ENCODE measurements around the gene EVX1. TPM values are rescaled to one million over a fixed set of nuclear protein-coding genes. Genes with fewer than 3 reads are reported as not detected.
A peak's percentile ranks its signal among the peaks of the same experiment; 100 is the strongest.

EVX1 gene
- 0.07 TPM for polyA plus RNA-seq (ENCODE audit: insufficient read length)
- long read RNA-seq, donor 1, result 0 reads
- long read RNA-seq, donor 2, result 0 reads
- long read RNA-seq, donor 3, result 0 reads
- long read RNA-seq, donor 4, result 0 reads
- long read RNA-seq, donor 5, result 0 reads
- long read RNA-seq, donor 6, result 0 reads
- long read RNA-seq, donor 7, result 0 reads
- long read RNA-seq, donor 8, result 0 reads

- DNase-seq, result no peak
These were observed at the start of gene EVX1 for GRCh38 chr7:27242555-27243339. EVX1 (plus strand) TSS chr7:27242802; CDS start chr7:27243031, 229 bp downstream.

- no peak for DNase-seq
These were observed 49.1 kb upstream of the EVX1 start for GRCh38 chr7:27193335-27194001.

DNA sequence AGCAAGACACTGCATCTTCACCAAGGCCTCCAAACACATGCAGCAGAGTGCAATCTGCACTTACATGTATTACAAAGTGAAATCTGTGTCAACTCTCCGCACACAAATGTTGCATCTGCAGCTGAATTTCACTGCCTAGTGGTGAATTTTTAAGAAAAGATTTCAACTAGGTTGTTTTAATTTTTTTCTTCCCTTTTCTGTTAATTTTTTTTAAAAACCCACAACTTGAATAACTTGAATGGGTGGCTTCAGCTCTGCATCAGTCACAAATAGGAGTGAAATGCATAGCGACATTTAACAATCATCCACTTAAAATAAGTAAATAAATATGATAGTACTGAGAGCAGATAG is 48.6 kb upstream of the EVX1 start:
- DNase-seq, result no peak

GRCh38 chr7:27194686-27195379 is 47.8 kb upstream of the EVX1 start:
- DNase-seq, result peak; percentile 12

DNA sequence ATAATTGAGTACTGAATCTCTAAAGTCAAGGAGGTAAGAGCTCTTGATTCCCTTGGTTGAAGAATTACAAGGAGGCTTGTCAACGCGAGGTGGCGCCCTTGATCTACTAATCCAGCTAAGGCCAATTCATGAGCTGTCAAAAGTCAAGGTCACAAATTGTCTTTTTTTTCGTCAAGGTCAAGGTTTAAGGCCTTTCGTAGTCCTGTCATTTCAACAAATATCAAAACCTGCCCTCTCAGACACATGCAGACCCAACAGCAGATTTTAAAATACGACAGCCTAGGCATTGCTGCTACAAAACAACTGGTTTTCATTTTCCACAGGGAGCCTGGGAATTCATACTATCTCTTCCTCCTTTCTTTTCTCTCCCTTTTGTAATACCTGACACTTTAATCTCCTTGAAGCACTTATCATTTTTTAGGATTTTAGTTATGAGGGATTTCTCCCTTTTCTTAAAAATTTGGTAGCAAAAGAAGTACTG is 46.3 kb upstream of the EVX1 start:
- DNase-seq, result peak; percentile 85

GRCh38 chr7:27197137-27198042 is 45.2 kb upstream of the EVX1 start:
- DNase-seq, result peak; percentile 33

GRCh38 chr7:27198138-27198841 is 44.3 kb upstream of the EVX1 start:
- DNase-seq, result peak; percentile 18

GRCh38 chr7:27198871-27199801 is 43.5 kb upstream of the EVX1 start:
- peak; percentile 28 for DNase-seq

- peak; percentile 30 for DNase-seq
These were observed 42.5 kb upstream of the EVX1 start, which contains the start of gene HOXA13 for GRCh38 chr7:27199849-27200760. HOXA13 (minus strand) TSS chr7:27200091; CDS start chr7:27200077, 14 bp downstream.

DNA sequence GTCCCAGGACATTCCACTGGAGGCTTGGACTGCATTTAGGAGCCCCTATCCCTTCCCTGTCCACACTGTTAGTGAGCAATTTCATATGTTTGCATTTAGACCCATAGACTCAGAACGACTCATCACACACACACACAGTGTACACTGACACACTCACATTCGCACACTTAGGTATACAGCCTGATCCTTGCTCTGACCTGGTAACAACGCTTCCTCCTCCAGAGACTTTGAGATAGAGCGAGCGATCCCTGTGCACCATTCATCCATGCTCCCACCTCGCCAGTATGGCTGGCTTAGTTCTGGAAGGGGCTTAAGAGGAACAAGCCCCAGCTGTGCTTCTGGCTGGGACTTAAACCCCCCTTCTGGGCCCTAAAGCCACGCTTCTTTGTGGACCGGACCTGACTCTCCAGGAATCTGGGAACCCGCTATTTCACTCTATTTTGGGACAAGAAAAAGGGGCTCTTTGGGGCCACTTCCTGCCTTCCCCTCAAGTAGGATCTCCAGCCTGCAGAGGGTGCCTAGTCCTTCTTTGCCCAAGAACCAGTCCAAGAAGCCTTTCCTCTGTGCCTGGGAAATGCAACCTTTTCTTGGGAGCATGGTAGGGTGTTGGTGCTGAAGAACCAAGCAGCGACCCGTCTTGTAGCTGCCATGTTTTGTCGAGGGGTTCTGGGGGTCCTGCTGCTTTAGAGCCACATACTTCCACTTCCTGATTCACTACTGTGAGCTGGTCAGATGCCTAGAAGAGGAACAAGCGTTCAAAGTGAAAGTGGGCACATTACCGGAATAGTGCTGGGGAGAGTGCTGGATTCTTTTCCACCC is 41.6 kb upstream of the EVX1 start:
- no peak for DNase-seq

GRCh38 chr7:27201580-27202017 is 41.0 kb upstream of the EVX1 start:
- no peak for DNase-seq

DNA sequence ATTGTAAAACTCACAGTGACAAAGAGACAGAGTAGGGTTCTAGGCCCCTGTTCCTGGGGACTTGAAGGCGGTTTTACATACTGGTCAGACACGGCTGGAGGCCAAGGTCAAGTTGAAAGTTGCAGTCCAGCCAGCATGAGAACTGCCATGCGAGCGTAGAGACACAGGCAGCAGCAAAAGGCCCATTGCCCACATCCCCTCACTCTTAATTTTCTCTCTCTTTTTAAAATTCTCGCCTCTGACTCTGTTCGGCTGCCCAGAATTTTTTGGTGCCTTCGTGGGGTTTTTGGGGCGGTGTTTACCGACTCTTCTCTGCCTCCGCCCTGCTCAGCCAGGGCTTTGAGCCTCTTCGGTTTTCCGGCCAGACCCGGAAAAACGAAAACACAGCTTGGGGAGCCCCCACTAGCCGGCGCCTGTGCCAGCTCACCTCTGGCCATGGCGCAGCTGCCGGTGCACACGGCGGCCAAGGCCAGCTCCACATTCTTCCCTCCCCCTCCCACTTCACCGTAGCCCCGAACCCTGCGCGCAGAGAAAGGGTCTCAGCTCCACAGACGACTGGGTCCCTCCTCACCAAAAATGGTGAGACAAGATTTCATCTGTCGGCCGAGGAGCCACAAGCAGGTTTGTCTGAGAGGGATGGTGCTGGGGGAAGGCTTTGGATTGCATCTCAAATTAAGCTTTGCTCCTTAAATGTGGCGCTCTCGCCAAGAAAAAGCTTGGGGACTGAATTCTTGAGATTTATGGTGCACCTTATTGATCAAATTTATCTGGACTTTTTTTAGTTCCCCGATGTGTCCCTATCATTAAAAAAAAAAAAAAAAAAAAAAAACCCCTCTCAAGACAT is 40.4 kb upstream of the EVX1 start:
- peak; percentile 22 for DNase-seq

GRCh38 chr7:27202862-27203134 is 39.8 kb upstream of the EVX1 start:
- DNase-seq, result no peak

DNA sequence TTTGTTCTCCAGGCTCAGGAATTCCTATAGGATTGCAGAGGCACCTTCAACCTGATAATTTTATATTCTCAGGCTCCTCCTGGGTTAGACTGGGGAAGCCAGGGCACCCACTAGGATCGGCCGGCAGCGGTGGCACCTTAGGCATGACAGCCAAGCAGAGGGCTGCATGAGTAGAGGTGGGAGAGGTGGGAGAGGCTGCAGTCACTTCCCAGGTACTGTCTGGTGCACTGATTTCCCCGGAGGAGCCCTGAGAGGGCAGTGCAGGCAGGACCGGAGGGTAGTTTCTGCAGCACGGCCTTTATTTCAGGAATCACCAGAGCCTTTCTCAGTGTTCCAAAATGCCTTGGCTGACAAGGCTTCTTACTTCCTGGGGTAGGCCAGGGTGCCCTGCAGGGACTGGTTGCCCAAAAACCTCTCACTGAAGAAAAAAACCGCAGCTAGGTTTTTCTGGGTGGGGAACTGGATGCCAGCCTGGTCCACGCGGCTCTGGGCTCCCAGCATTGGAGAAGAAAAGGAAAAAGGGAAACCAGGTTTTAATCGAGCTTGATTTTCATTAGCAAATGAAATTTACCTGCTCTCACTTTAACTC is 39.1 kb upstream of the EVX1 start:
- no peak for DNase-seq

DNA sequence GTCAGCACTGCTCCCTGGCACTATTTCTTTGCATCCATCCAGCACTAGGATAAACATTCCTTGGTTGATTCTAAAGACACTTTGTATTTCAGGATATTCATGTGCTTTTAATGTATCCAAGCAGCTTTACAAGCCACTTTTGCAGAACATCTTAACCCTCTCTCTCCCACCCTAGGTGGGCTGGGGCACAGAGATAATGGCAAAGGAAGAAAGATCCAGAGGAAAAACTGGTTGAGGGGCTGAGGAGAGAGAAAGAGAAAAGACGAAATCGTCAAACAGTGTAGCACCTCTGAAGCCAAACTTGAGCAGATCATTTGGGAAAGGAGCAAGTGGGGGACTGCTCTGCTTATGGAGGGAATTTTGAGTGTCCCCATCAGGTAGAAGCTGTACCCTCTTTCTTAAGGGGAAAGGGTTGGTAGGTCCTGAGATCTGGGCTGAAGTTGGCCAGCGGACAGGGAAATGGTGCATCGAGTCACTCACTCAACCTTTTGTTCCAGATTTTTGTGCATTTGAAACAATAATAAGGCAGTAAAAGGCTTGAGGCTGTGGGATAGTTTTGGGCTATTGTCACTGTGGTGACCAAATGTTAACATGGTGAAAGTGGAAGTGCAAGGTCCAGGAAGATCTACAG is 38.5 kb upstream of the EVX1 start:
- no peak for DNase-seq

DNA sequence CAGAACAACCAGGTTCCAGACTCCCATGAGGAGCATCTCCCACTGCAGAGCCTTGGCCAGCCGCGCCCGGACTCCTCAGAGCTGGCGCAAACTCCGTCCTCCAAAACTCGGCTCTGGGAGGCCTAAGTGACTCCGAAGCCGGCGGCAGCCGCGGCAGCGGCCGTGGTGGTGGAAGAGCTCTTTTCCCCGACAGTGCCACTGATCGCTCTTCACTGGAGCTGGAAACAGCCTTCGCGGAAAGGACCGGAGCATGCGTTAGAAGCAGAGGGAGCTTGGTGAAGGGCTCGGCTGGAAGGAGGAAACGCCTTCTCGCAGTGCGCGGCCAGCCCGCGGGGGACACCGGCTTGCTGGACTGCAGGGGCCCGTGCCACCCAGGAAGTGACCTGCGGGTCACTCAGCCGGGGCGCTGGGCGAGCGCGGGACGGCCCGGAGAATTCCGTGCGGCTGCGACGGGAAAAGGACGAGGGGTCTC is 37.7 kb upstream of the EVX1 start:
- DNase-seq, result peak; percentile 37
